H7 (cell line): ENCODE results near the gene ALPP. TPM values are rescaled to one million over a fixed set of nuclear protein-coding genes. Genes with fewer than 3 reads are reported as not detected.
"Not testable (repeated sequence)": the region's sequence is repeated elsewhere in the genome, so short reads cannot be mapped to it uniquely, and the experiment has no call there.

ENCODE experiments used
- DNase-seq: peaks from one replicate; pipeline ENCODE4 v3.0.0; 2012
- H3K27me3 ChIP-seq: 2 replicates; pipeline ENCODE4 v1.6.0; 2011; ENCODE audit warnings: mild to moderate bottlenecking, low read length; ENCODE audit not compliant: control insufficient read depth, insufficient read depth
- H3K36me3 ChIP-seq: replicated peaks from 2 replicates; pipeline ENCODE4 v1.5.1; 2011; ENCODE audit warnings: low read length; ENCODE audit not compliant: control insufficient read depth, insufficient read depth
- H3K4me3 ChIP-seq: 2 replicates; pipeline ENCODE4 v1.5.1; 2011; ENCODE audit warnings: low read depth, mild to moderate bottlenecking, control low read depth, low read length, moderate library complexity; ENCODE audit not compliant: insufficient read depth
- total RNA-seq: library from RNA; depleted of rRNA; stranded (reverse); fragments of >200 nt; shearing (Covaris generic); gene quantifications from 2 replicates; pipeline ENCODE4 v1.2.3, GENCODE V29; 2014

The ALPP gene
- total RNA-seq, 1 experiment from 2014 or later = 0.69 TPM

DNA sequence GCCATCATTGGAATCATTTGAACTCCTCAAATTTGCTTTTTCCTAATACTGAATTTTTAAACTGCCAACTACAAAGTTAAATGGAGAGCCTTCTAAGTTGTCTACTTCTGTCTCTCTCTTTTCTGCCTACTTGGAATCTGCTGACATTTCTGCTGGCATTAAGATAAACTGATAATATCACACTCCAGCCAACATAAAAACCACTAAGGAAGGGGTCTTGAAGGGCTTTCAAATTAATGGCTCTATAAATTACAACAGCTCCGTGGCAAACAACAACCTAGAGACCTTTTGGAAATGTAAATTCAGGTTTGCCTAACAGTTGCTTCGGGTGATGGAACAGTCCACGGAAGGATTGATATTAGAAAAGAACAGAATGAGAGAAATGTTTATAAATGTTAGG lies 12.1 kb downstream of the ALPP start:
- H3K4me3 ChIP-seq = no peak overlapping the region
- no peak for DNase-seq
- H3K27me3 ChIP-seq = peaks cover 36% of the 10 kb centered on the region
- no peaks in the 10 kb centered on the region for H3K36me3 ChIP-seq

- DNase-seq = no peak
- no peaks in the 10 kb centered on the region for H3K36me3 ChIP-seq
- H3K27me3 ChIP-seq = peaks cover 7% of the 10 kb centered on the region
- no peak overlapping the region for H3K4me3 ChIP-seq
These were observed 15.0 kb downstream of the ALPP start for GRCh38 chr2:232393556-232393955.

- not testable (repeated sequence) for H3K27me3 ChIP-seq, DNase-seq, H3K4me3 ChIP-seq, H3K36me3 ChIP-seq
These were observed 15.9 kb downstream of the ALPP start for GRCh38 chr2:232394431-232394830.

DNA sequence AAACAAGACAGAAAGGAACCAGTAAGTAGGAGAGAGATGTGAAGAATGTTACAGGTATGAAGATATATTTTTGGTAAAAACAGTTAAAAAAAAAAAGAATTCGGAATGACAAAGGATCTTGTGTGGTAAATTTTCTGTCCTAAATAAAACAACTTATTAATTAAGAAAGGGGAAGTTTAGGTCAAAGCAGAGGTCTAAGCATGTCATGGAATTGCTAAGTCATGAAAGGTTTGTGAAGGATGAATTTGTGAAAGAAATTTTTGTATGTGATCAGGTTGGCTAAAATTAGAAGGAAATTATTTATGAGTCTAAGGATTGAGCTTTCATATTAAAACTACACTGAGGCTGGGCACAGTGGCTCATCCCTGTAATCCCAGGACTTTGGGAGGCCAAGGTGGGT lies 17.0 kb downstream of the ALPP start:
- Histone ChIP-seq H3K27me3 (no peaks in the 10 kb centered on the region), H3K36me3 (no peaks in the 10 kb centered on the region), H3K4me3 (no peak overlapping the region)
- no peak for DNase-seq

- Histone ChIP-seq H3K27me3 (no peaks in the 10 kb centered on the region), H3K4me3 (no peak overlapping the region), H3K36me3 (no peaks in the 10 kb centered on the region)
- no peak for DNase-seq
These were observed 18.1 kb downstream of the ALPP start for GRCh38 chr2:232396683-232397082.

GRCh38 chr2:232398293-232399034 lies 19.9 kb downstream of the ALPP start:
- no peaks in the 10 kb centered on the region for H3K36me3 ChIP-seq
- H3K27me3 ChIP-seq = no peaks in the 10 kb centered on the region
- no peak overlapping the region for H3K4me3 ChIP-seq
- DNase-seq = no peak

- Histone ChIP-seq H3K4me3 (no peak overlapping the region), H3K27me3 (no peaks in the 10 kb centered on the region), H3K36me3 (no peaks in the 10 kb centered on the region)
- DNase-seq = no peak
These were observed 21.9 kb downstream of the ALPP start for GRCh38 chr2:232400256-232401015.

DNA sequence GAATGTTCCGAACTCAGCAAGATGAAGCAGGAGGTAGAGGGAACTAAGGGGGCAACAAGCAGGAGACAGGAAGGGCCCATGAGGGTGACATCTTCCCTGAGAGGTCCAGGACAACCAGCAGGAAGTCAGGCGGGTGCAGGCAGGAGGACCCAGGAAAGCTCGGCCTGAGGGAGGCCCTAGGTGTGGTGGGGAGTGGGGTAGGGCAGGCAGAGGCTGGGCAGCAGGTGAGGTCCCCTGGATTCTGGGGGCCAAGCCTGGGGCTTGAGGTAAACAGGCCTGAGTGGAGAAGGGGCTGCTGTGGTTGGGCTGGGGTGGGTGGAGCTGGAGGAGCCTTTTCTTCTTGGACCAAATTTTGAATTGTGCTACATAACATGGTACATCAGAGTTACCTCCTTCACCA lies 24.0 kb downstream of the ALPP start:
- H3K4me3 ChIP-seq = no peak overlapping the region
- no peaks in the 10 kb centered on the region for H3K27me3 ChIP-seq
- no peaks in the 10 kb centered on the region for H3K36me3 ChIP-seq
- DNase-seq = peak; percentile 14

GRCh38 chr2:232405943-232406510 lies 27.5 kb downstream of the ALPP start:
- no peak overlapping the region for H3K4me3 ChIP-seq
- H3K36me3 ChIP-seq = no peaks in the 10 kb centered on the region
- H3K27me3 ChIP-seq = no peaks in the 10 kb centered on the region
- no peak for DNase-seq

GRCh38 chr2:232406556-232407310 lies 28.2 kb downstream of the ALPP start, which contains the start of gene ALPG:
Gene ALPG (plus strand): TSS chr2:232406844. CDS start chr2:232406895, 51 bp downstream.
- H3K4me3 ChIP-seq = no peak within 1 kb of the TSS
- H3K27me3 ChIP-seq = no peaks in the 10 kb centered on the region
- H3K36me3 ChIP-seq = no peaks in the 10 kb centered on the region
- DNase-seq = peak; percentile 72

DNA sequence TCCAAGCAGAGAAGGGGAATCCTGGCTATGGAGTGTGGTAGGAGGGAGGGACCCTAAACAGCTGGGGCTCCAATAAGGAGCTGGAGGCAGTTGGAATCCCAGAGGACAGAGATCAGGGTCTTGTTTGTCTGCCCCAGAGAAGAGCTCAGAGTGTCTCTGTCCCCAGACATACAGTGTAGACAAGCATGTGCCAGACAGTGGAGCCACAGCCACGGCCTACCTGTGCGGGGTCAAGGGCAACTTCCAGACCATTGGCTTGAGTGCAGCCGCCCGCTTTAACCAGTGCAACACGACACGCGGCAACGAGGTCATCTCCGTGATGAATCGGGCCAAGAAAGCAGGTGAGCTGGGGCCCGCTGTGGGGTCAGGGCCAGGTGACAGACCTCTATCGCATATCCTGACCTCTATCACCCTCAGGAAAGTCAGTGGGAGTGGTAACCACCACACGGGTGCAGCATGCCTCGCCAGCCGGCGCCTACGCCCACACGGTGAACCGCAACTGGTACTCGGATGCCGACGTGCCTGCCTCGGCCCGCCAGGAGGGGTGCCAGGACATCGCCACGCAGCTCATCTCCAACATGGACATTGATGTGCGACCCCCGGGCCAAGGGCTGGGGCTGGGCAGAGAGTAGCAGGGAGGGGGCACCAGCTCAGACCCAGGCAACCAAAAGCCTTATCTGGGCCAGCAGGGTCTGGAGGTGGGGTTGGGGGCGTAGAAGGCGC lies 29.0 kb downstream of the ALPP start:
- H3K27me3 ChIP-seq, H3K4me3 ChIP-seq, H3K36me3 ChIP-seq: not testable (repeated sequence)
- peak; percentile 51 for DNase-seq

DNA sequence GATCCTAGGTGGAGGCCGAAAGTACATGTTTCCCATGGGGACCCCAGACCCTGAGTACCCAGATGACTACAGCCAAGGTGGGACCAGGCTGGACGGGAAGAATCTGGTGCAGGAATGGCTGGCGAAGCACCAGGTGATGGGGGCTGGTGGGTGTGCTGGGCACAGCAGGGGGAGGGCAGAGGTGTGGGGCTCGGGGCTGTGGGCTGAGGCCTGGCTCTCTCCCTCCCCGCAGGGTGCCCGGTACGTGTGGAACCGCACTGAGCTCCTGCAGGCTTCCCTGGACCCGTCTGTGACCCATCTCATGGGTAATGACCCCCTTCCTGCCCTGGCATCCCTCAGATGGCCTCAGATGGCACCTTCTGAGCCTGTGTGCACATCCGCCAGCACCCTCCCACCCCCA lies 29.7 kb downstream of the ALPP start:
- H3K36me3 ChIP-seq, H3K27me3 ChIP-seq, H3K4me3 ChIP-seq, DNase-seq: not testable (repeated sequence)

DNA sequence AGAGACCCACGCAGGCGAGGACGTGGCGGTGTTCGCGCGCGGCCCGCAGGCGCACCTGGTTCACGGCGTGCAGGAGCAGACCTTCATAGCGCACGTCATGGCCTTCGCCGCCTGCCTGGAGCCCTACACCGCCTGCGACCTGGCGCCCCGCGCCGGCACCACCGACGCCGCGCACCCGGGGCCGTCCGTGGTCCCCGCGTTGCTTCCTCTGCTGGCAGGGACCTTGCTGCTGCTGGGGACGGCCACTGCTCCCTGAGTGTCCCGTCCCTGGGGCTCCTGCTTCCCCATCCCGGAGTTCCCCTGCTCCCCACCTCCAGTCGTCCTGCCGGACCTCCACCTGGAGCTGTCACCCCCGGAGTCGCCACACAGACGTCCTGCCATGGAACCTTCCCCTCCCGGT lies 31.1 kb downstream of the ALPP start:
- not testable (repeated sequence) for H3K27me3 ChIP-seq, H3K4me3 ChIP-seq, H3K36me3 ChIP-seq
- DNase-seq = peak; percentile 35
